Measurements from ENCODE around the gene ZNF775. TPM values are rescaled to one million over a fixed set of nuclear protein-coding genes. Genes with fewer than 3 reads are reported as not detected.

ZNF775 gene
- total RNA-seq, 1 donor from 2014 or later: 17.1 TPM

DNA sequence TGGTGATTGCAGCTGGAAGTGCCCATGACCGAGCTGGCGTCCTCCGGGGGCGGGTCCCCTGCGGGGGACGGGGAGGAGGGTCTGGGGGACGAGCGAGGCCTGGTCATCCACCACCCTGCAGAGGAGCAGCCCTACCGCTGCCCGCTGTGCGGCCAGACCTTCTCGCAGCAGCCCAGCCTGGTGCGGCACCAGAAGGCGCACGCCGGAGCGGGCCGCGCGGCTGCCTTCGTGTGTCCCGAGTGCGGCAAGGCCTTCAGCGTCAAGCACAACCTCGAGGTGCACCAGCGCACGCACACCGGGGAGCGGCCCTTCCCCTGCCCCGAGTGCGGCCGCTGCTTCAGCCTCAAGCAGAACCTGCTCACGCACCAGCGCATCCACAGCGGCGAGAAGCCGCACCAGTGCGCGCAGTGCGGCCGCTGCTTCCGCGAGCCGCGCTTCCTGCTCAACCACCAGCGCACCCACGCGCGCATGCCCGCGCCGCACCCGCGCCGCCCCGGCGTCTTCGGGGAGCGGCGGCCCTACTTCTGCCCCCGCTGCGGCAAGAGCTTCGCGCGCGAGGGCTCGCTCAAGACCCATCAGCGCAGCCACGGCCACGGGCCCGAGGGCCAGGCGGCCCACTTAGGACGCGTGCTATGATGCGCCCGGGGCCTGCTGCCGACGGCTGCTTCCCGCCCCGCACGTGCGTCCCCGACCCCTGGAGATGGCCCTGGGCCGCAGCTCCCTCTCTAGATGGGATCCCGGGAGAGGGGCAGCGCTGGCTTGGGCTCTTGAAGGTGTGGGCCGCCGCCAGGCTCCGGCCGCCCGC, 28.7 kb downstream of the ZNF775 start:
- no peak for DNase-seq (ENCODE audit: low spot score in 2 of 2)
- Histone ChIP-seq H3K4me1 (peaks cover 2 to 15% of the 10 kb centered on the region in 2 donors), H3K4me3 (no peak overlapping the region), H3K36me3 (peaks cover 0 to 2% of the 10 kb centered on the region in 2 donors), H3K9me3 (no peaks in the 10 kb centered on the region), H3K27ac (peak overlapping the region in 1 of 2 donors; percentile 97), H3K27me3 (no peaks in the 10 kb centered on the region)
- intact Hi-C loops (cut with DNase I): loop anchor here (5.0 to 10.0 kb wide), 5 partner anchors 65 to 783 kb away; partner anchors contain the start of genes ATP6V0E2, RARRES2, ZNF467 and ZNF862
- TF ChIP-seq CTCF (IDR thresholded peaks at IDR 0.05): no peak

- Histone ChIP-seq H3K4me1 (peaks cover 2 to 15% of the 10 kb centered on the region in 2 donors), H3K27me3 (no peaks in the 10 kb centered on the region), H3K36me3 (peaks cover 0 to 2% of the 10 kb centered on the region in 2 donors), H3K9me3 (no peaks in the 10 kb centered on the region), H3K4me3 (no peak overlapping the region), H3K27ac (no peak overlapping the region)
- intact Hi-C loops (cut with DNase I): loop anchor here (5.0 to 10.0 kb wide), 5 partner anchors 66 to 784 kb away; partner anchors contain the start of genes ATP6V0E2, RARRES2, ZNF467 and ZNF862
- TF ChIP-seq CTCF (IDR thresholded peaks at IDR 0.05): no peak
- DNase-seq (ENCODE audit: low spot score in 2 of 2): no peak
These were observed 29.5 kb downstream of the ZNF775 start for GRCh38 chr7:150408393-150409299.

DNA sequence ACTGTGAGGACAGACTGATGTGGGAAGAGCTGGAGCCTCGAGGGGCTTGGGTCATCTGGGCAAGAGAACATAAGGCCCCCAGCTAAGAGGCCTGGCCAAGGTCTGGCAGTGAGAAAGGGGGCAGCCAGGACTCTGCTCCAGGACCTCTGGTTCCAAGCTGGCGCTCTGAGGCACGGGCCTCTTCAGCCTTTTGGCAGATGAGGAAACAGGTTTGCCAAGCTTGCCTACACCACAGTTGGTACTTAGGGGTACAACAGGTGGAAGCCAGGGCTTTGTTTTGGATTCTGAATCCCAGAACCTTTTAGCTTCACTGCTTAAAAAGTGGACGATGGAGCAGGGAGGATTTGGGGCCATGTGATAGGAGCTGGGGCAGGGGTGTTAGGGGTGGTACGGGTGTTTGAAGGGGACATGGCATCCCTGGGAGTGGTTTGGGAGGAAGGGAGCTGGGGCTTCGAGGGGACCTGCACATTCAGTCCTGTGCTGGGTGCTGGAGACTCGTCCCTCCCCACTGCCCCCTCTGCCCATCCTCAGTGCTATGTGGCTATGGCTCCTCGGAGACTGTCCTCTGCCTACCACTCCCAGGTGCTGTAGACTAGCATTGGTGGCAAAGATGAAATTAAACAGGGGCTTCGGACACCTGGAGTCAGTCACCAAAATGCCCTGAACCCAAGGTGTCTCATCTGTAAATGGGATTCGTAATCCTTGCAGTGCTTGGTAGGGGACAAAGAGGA, 30.3 kb downstream of the ZNF775 start:
- Histone ChIP-seq H3K36me3 (peaks cover 0 to 2% of the 10 kb centered on the region in 2 donors), H3K4me1 (peaks cover 2 to 7% of the 10 kb centered on the region in 2 donors), H3K9me3 (no peaks in the 10 kb centered on the region), H3K27ac (no peak overlapping the region), H3K27me3 (no peaks in the 10 kb centered on the region), H3K4me3 (no peak overlapping the region)
- TF ChIP-seq CTCF (IDR thresholded peaks at IDR 0.05): no peak
- intact Hi-C loops (cut with DNase I): loop anchor here (5.0 to 10.0 kb wide), 6 partner anchors 67 to 1902 kb away; partner anchors contain the start of genes ATP6V0E2, RARRES2, ZNF467 and ZNF862
- DNase-seq (ENCODE audit: low spot score in 2 of 2): no peak

- Histone ChIP-seq H3K9me3 (no peaks in the 10 kb centered on the region), H3K4me3 (no peak overlapping the region), H3K36me3 (peaks cover 0 to 2% of the 10 kb centered on the region in 2 donors), H3K27me3 (no peaks in the 10 kb centered on the region), H3K27ac (no peak overlapping the region), H3K4me1 (peaks cover 2 to 7% of the 10 kb centered on the region in 2 donors)
- TF ChIP-seq CTCF (IDR thresholded peaks at IDR 0.05): no peak
- intact Hi-C loops (cut with DNase I): loop anchor here (5.0 kb wide), 1 partner anchor 1903 kb away; no protein-coding TSS in a partner anchor
- DNase-seq (ENCODE audit: low spot score in 2 of 2): no peak
These were observed 31.0 kb downstream of the ZNF775 start for GRCh38 chr7:150410131-150410530.
